Spinal cord (tissue), 10 donors: ENCODE measurements around the gene GRID1. TPM values are rescaled to one million over a fixed set of nuclear protein-coding genes. Genes with fewer than 3 reads are reported as not detected.
A peak's percentile ranks its signal among the peaks of the same experiment; 100 is the strongest.

Experiments used
- DNase-seq, 6 donors: peaks; one replicate each; pipeline versions ENCODE4 v3.0.0 to v3.0.0-alpha.2; 2013 to 2015; ENCODE audit warnings: low spot score in 6 of 6, low read depth in 4 of 6
- H3K27ac ChIP-seq: one replicate; pipeline ENCODE4 v1.5.1; 2013; ENCODE audit warnings: low read depth, low read length, control low read depth
- H3K27me3 ChIP-seq: one replicate; pipeline ENCODE4 v1.6.1; 2013; ENCODE audit warnings: low read length; ENCODE audit not compliant: control insufficient read depth, insufficient read depth
- H3K36me3 ChIP-seq: one replicate; pipeline ENCODE4 v1.6.1; 2013; ENCODE audit warnings: low read length; ENCODE audit not compliant: control insufficient read depth, insufficient read depth
- H3K4me1 ChIP-seq: one replicate; pipeline ENCODE4 v1.6.1; 2013; ENCODE audit warnings: low read length; ENCODE audit not compliant: control insufficient read depth, insufficient read depth
- H3K4me3 ChIP-seq: one replicate; pipeline ENCODE4 v1.5.1; 2013; ENCODE audit warnings: low read depth, low read length, control low read depth
- H3K9me3 ChIP-seq: one replicate; pipeline ENCODE4 v1.6.1; 2013; ENCODE audit warnings: low read length; ENCODE audit not compliant: control insufficient read depth, insufficient read depth
- WGBS: methylation state at CpG from one replicate; pipeline ENCODE4 v1.1.5; 2013; ENCODE audit warnings: missing lambda C conversion rate; ENCODE audit not compliant: insufficient coverage; 5-methylcytosine and 5-hydroxymethylcytosine counted together
- polyA plus RNA-seq, 2 donors: library from polyadenylated mRNA; unstranded; fragments of 120-200 nt; gene quantifications; one replicate each; pipeline ENCODE4 v1.2.1, GENCODE V29; 2013; ENCODE audit not compliant: insufficient read length in 2 of 2
- total RNA-seq, 2 donors: library from RNA; depleted of rRNA in 1 of 2; stranded (reverse); fragments of 120-200 nt in 1 of 2; fragments of >200 nt in 1 of 2; gene quantifications; one replicate each; pipeline versions ENCODE4 v1.2.3 to v1.2.4, GENCODE V29; 2013 to 2014
- donor health status: healthy.

Gene GRID1
- total and polyA plus RNA-seq, 4 donors = 7.6 to 30.1 (median 22.2) TPM

DNA sequence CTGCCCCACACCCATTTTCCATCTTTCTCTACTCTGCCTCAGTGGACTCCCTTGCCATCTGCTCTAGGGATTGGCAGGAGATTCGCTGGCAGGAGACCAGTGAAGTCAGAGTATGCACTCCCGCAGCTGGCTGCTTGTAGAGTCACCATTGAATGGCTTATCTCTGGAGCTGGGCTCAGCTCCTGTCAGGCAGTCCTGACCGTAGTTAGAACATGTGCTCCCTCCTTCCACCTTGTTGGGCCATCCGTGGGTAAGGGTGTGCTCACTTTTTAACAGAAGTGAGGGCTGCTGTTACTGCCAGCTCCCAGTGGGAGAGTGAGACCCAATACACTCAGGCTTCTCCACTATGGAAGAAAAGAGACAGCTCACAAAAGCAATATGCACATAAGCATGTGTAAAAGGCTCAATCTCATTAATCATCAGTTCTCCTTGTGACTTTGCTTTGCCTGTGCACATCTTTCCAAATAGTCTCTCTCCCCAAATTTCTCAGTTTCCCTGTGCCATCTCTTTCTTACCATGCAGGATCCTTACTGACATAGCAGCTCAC, 773.3 kb downstream of the GRID1 start:
- no peaks in the 10 kb centered on the region for H3K4me1 ChIP-seq
- no peaks in the 10 kb centered on the region for H3K36me3 ChIP-seq
- no peak overlapping the region for H3K27ac ChIP-seq
- no peaks in the 10 kb centered on the region for H3K27me3 ChIP-seq
- no peaks in the 10 kb centered on the region for H3K9me3 ChIP-seq
- DNase-seq = no peak
- no peak overlapping the region for H3K4me3 ChIP-seq
- 65% methylated on average over 2 of the region's 4 CpGs for WGBS

GRCh38 chr10:85581371-85581770, 785.2 kb downstream of the GRID1 start:
- no peaks in the 10 kb centered on the region for H3K27me3 ChIP-seq
- no peaks in the 10 kb centered on the region for H3K36me3 ChIP-seq
- H3K9me3 ChIP-seq = no peaks in the 10 kb centered on the region
- WGBS = 100% methylated on average over 1 of the region's 3 CpGs
- H3K4me1 ChIP-seq = no peaks in the 10 kb centered on the region
- H3K27ac ChIP-seq = no peak overlapping the region
- H3K4me3 ChIP-seq = no peak overlapping the region
- DNase-seq = peak in 1 of 6 donors; percentile 32

DNA sequence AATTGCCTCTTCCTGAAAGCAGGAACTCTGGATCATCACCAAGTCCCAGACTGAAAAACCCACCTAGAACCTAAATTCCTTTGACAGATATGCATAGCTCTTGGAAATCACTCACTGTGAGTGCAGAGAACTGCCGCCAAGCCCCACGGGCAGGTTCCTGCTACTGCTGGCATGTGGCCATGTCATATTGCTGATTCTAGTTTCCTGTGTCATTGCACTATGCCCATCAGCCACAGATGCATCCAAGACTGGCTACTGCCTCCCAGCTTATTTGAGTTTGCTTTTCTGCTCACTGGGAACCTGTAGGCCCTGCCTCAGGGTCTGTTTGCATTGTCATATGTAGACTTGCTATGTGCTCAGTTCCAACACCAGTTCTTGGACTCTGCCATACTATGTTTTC, 786.0 kb downstream of the GRID1 start:
- H3K36me3 ChIP-seq = no peaks in the 10 kb centered on the region
- H3K9me3 ChIP-seq = no peaks in the 10 kb centered on the region
- no peaks in the 10 kb centered on the region for H3K4me1 ChIP-seq
- no peaks in the 10 kb centered on the region for H3K27me3 ChIP-seq
- H3K27ac ChIP-seq = no peak overlapping the region
- H3K4me3 ChIP-seq = no peak overlapping the region
- DNase-seq = peak in 1 of 6 donors; percentile 40
- 72% methylated on average over 2 of the region's 2 CpGs for WGBS

- 83% methylated on average over 1 of the region's 2 CpGs for WGBS
- Histone ChIP-seq H3K4me1 (no peaks in the 10 kb centered on the region), H3K4me3 (no peak overlapping the region), H3K27ac (no peak overlapping the region), H3K9me3 (no peaks in the 10 kb centered on the region), H3K36me3 (no peaks in the 10 kb centered on the region), H3K27me3 (no peaks in the 10 kb centered on the region)
- no peak for DNase-seq
Measured at GRCh38 chr10:85578860-85579259, 787.7 kb downstream of the GRID1 start.

DNA sequence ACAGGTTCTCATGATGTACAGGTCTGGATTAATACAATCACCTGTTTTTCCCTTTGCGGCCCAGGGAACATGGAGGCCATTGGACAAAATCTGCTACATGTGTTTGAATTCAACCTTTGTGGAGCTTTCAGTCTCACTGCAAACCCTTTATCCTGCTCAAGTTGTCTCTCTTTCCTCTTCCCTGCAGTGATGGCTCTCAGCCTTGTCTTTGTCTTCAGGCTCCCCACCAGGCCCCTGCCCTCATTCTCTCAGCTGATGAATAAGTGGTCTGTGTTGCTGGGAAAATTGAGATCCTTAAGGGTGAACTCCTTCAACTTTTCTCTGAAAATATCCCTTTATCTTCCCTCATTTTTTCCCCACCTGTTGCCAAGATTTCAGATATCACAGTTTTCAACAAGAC, 791.2 kb downstream of the GRID1 start:
- 83% methylated on average over 1 of the region's 1 CpG for WGBS
- H3K36me3 ChIP-seq = no peaks in the 10 kb centered on the region
- H3K9me3 ChIP-seq = no peaks in the 10 kb centered on the region
- H3K27ac ChIP-seq = no peak overlapping the region
- H3K4me3 ChIP-seq = no peak overlapping the region
- no peaks in the 10 kb centered on the region for H3K4me1 ChIP-seq
- no peak for DNase-seq
- H3K27me3 ChIP-seq = no peaks in the 10 kb centered on the region

- H3K36me3 ChIP-seq = no peaks in the 10 kb centered on the region
- no peak for DNase-seq
- H3K9me3 ChIP-seq = no peaks in the 10 kb centered on the region
- H3K27ac ChIP-seq = no peak overlapping the region
- H3K27me3 ChIP-seq = no peaks in the 10 kb centered on the region
- no peak overlapping the region for H3K4me3 ChIP-seq
- no CpG with 5 or more reads among the region's 1 CpG for WGBS
- no peaks in the 10 kb centered on the region for H3K4me1 ChIP-seq
Measured at GRCh38 chr10:85570871-85571270, 795.7 kb downstream of the GRID1 start.

- no peak overlapping the region for H3K4me3 ChIP-seq
- DNase-seq = no peak
- H3K27ac ChIP-seq = no peak overlapping the region
- no peaks in the 10 kb centered on the region for H3K36me3 ChIP-seq
- H3K9me3 ChIP-seq = no peaks in the 10 kb centered on the region
- no peaks in the 10 kb centered on the region for H3K27me3 ChIP-seq
- no peaks in the 10 kb centered on the region for H3K4me1 ChIP-seq
- no CpG with 5 or more reads among the region's 1 CpG for WGBS
Measured at GRCh38 chr10:85565381-85565780, 801.2 kb downstream of the GRID1 start.

DNA sequence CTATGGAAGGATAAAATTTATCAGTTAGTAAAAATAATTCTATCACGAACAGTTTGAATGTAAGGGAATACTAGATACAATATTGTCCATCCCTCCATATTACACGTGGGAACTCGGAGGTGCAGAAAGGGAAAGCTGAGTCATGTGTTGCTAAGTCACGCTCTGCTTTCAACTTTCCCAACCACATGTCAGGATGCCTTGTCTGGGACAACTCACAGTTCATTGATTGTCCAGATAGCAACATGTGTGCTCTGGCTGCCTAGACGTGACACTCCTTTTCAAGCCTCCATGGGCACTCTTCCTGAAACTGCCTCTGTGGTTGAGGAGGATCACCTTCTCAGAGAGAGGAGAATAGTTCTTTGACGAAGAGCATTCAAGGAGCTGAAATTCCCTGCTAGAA, 808.1 kb downstream of the GRID1 start:
- DNase-seq = no peak
- no peaks in the 10 kb centered on the region for H3K27me3 ChIP-seq
- H3K9me3 ChIP-seq = no peaks in the 10 kb centered on the region
- no peak overlapping the region for H3K4me3 ChIP-seq
- H3K36me3 ChIP-seq = peaks cover 3% of the 10 kb centered on the region
- no peaks in the 10 kb centered on the region for H3K4me1 ChIP-seq
- WGBS = 93% methylated on average over 2 of the region's 6 CpGs
- H3K27ac ChIP-seq = no peak overlapping the region

DNA sequence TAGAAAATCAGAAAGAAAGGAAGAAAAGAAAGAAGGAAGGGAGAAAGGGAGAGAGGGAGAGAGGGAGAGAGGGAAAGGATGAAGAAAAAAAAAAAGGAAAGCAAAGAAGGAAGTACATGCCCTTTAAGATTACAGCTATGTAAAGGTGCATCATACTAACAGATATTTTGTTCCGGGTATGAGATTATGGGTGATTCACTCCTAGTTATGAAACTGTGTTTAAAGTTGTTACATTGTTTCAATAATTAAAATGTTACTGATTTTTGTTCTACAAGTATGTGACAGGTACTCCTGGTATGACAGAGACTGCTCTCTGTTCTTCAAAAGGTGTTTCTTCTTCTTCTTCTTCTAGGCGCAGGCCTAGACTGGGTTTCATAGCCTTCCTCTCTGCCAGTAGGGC, 808.9 kb downstream of the GRID1 start:
- Histone ChIP-seq H3K27me3 (no peaks in the 10 kb centered on the region), H3K4me3 (no peak overlapping the region), H3K36me3 (peaks cover 3% of the 10 kb centered on the region), H3K27ac (no peak overlapping the region), H3K9me3 (no peaks in the 10 kb centered on the region), H3K4me1 (no peaks in the 10 kb centered on the region)
- DNase-seq = no peak
- WGBS = 100% methylated on average over 1 of the region's 2 CpGs

GRCh38 chr10:85557077-85557476, 809.5 kb downstream of the GRID1 start:
- H3K4me3 ChIP-seq = no peak overlapping the region
- no peaks in the 10 kb centered on the region for H3K27me3 ChIP-seq
- WGBS = 100% methylated on average over 2 of the region's 2 CpGs
- H3K4me1 ChIP-seq = no peaks in the 10 kb centered on the region
- H3K9me3 ChIP-seq = no peaks in the 10 kb centered on the region
- no peak for DNase-seq
- H3K27ac ChIP-seq = no peak overlapping the region
- H3K36me3 ChIP-seq = peaks cover 3% of the 10 kb centered on the region
